NCI-H1694 (cell line): ENCODE results near the gene EGR4.

Source experiments
- DNase-seq: peaks from one replicate; lab custom pipeline; 2025; lab: John Stamatoyannopoulos, UW

Gene EGR4

GRCh38 chr2:73250872-73251846, 42.2 kb downstream of the EGR4 start:
- no peak for DNase-seq

DNA sequence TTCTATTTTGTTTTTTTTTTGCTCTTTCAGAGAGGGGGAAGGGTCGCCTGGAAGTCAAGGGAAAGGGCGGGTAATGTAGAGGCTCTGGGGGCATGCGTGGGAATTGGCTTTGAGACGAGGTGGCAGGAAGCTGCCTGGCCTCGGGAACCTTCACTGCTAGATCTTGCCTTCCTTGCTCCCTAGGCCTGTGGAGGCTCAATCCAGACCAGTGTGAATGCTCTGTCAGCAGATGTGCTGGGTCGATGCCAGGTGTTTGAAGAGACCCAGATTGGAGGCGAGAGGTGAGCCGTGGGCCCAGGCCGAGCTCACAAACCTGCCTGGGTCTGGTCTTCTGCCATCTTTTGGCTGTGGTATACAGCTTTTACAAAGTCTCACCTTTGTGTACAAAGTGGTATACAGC, 43.7 kb downstream of the EGR4 start:
- DNase-seq = no peak

DNA sequence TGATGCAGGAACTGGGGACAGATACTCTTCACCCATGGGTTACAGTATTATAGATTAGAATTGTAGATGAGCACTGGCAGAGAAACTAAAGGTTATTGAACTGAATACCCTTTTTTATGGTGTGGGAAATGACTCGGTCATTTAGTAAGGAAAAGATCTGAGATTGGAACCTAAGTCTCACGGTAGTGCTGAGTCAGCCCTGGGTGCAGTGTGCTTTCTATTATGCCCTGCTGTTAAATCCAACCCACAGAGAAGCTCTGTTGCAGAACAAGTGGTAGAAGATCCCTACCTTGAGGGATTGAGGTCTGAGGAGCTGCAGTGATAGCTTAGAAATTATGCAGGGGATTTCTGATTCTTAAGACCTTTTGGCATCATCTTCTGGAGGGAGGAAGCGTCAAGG, 46.5 kb downstream of the EGR4 start:
- DNase-seq = no peak

- no peak for DNase-seq
Measured at GRCh38 chr2:73244580-73244979, 48.8 kb downstream of the EGR4 start.

DNA sequence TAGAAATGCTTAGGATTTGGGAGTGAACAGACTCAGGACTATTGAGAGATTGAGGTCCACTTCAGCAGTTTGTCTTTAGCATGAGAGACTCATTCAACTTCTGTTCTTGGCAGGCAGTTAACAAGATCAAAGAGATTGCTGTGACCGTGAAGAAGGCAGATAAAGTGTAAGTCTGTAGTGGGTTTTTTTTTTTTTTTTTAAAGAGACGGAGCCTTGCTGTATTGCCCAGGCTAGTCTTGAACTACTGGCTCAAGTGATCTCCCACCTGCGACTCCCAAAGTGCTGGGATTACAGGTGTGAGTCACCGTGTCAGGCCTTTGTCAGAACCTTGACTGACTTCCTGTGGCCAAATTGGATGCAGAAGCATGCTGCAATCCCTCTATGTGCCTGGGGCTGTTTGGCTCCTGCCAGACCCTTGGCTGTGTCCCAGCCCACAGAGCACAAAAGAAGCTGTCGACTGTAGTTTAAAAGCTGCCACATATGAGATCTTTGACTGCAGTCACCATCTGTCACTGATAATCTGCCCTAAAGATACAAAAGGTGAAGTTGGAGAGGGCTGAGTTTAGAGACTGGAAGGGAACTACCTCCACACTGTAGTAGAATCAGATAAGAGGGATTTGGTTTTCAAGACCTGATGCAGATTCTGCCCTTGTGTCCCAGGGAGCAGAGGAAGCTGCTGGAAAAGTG, 49.3 kb downstream of the EGR4 start:
- peak; percentile 49 for DNase-seq
